ENCODE results near the gene CD2. TPM values are rescaled to one million over a fixed set of nuclear protein-coding genes. Genes with fewer than 3 reads are reported as not detected.

Gene CD2
- total RNA-seq, 1 experiment from 2014 or later: not detected

DNA sequence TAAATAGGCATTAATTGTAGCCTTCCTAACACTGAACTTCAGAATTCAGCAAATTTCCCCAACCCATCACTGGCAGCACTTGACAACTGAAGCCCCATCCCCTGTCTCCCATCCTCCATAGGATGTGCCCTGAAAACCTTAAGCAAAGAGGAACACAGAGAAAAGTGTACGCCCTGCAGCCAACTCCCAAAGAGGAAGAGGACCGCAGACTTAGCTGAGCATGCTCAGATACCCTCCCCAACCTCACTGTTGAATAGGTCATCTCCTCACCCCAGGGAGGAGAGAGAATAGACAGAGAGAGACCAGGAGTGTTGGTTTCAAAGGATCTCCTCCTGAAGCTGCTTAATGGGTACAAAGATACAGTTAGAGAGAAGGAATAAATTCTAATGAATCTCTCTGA, 50.5 kb downstream of the CD2 start:
- Histone ChIP-seq H3K36me3 (replicated peaks; ENCODE audit: control insufficient read depth, insufficient read depth, low read length) (no peaks in the 10 kb centered on the region), H3K27me3 (ENCODE audit: control insufficient read depth, insufficient read depth, low read length) (no peaks in the 10 kb centered on the region), H3K4me3 (ENCODE audit: insufficient read depth, low read depth, low read length) (no peak overlapping the region)
- DNase-seq: no peak

DNA sequence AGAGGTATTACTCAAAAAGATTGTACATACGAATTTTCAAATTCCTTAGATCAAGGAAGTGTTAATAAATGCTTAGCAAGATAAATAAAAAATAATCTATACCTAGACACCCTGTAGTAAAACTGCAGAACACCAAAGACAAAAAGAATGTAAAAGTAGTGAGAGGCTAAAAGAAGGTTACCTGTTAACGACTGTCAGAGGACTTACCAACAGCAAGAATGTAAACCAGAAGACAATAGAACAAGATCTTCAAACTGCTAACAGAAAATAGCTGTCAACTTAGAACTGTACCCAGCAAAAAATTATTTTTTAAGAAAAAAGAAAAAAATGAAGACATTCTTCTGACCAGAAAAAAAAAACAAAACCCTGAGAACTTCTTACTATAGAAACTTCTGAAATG, 51.2 kb downstream of the CD2 start:
- Histone ChIP-seq H3K27me3 (ENCODE audit: control insufficient read depth, insufficient read depth, low read length) (no peaks in the 10 kb centered on the region), H3K36me3 (replicated peaks; ENCODE audit: control insufficient read depth, insufficient read depth, low read length) (no peaks in the 10 kb centered on the region), H3K4me3 (ENCODE audit: insufficient read depth, low read depth, low read length) (no peak overlapping the region)
- DNase-seq: no peak

DNA sequence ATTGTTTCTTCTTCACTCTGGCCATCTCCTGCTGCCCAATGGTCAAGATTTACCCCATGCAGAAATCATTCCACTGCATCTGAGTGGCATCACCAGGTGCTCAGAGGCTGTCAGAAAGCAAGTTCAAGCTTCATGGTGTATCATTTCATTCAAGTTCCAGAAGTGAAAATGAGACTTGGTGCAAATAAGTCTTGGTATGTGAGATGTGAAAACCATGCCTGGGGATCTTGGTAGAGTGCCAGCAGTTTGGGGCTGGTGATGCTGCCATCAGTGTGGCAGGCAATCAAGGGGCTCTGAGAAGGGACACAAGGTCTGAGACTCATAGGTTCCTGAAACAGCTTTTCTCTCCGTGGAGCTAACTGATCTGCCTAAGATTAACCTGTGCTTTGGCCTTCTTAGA, 52.0 kb downstream of the CD2 start:
- Histone ChIP-seq H3K4me3 (ENCODE audit: insufficient read depth, low read depth, low read length) (no peak overlapping the region), H3K36me3 (replicated peaks; ENCODE audit: control insufficient read depth, insufficient read depth, low read length) (no peaks in the 10 kb centered on the region), H3K27me3 (ENCODE audit: control insufficient read depth, insufficient read depth, low read length) (no peaks in the 10 kb centered on the region)
- DNase-seq: no peak

- H3K4me3 ChIP-seq (ENCODE audit: insufficient read depth, low read depth, low read length): no peak overlapping the region
- no peak for DNase-seq
- no peaks in the 10 kb centered on the region for H3K36me3 ChIP-seq (replicated peaks; ENCODE audit: control insufficient read depth, insufficient read depth, low read length)
- no peaks in the 10 kb centered on the region for H3K27me3 ChIP-seq (ENCODE audit: control insufficient read depth, insufficient read depth, low read length)
Observed at GRCh38 chr1:116806671-116807070, 52.4 kb downstream of the CD2 start.

DNA sequence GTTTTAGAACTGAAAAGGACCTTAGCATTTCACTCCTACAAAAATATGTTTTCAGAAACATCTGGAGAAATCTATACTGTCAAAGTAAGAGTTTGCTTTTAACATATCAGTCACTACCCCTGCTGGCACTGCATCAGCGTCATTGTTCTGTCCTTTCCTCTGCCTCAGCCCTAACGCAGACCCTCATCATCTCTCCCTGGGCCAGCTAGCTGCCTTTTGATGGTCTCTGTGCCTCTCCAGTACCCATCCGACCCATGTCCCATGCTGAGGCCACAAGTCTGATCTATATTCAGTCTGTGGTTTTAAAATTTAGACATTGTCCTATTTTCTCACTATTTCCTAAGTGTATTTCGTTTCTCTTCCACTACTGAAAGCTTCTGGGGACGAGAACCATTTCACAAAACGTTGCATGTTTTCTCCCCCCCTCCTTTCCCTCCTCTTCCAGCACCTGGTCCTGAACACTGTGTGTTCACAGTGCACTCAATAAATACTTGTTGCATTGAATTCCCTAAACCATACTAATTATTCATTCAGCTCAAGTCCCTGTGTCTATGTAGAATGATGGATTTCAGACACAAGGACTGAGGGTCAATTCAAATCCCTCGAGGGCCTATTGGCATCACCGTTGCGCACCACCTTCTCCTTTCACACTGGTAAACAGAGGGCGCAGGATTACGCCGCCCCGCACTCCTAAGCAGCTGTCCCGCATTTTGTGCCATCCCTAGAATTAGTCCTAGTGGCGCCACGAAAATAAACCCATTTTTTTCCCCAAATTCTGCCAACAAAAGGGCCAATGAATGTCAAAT, 53.4 kb downstream of the CD2 start:
- no peak overlapping the region for H3K4me3 ChIP-seq (ENCODE audit: insufficient read depth, low read depth, low read length)
- no peak for DNase-seq
- H3K36me3 ChIP-seq (replicated peaks; ENCODE audit: control insufficient read depth, insufficient read depth, low read length): no peaks in the 10 kb centered on the region
- no peaks in the 10 kb centered on the region for H3K27me3 ChIP-seq (ENCODE audit: control insufficient read depth, insufficient read depth, low read length)

GRCh38 chr1:116808200-116808847, 54.1 kb downstream of the CD2 start:
- H3K36me3 ChIP-seq (replicated peaks; ENCODE audit: control insufficient read depth, insufficient read depth, low read length): no peaks in the 10 kb centered on the region
- H3K4me3 ChIP-seq (ENCODE audit: insufficient read depth, low read depth, low read length): no peak overlapping the region
- no peaks in the 10 kb centered on the region for H3K27me3 ChIP-seq (ENCODE audit: control insufficient read depth, insufficient read depth, low read length)
- DNase-seq: no peak

GRCh38 chr1:116808848-116809508, 54.7 kb downstream of the CD2 start:
- Histone ChIP-seq H3K36me3 (replicated peaks; ENCODE audit: control insufficient read depth, insufficient read depth, low read length) (no peaks in the 10 kb centered on the region), H3K27me3 (ENCODE audit: control insufficient read depth, insufficient read depth, low read length) (no peaks in the 10 kb centered on the region), H3K4me3 (ENCODE audit: insufficient read depth, low read depth, low read length) (no peak overlapping the region)
- DNase-seq: no peak

DNA sequence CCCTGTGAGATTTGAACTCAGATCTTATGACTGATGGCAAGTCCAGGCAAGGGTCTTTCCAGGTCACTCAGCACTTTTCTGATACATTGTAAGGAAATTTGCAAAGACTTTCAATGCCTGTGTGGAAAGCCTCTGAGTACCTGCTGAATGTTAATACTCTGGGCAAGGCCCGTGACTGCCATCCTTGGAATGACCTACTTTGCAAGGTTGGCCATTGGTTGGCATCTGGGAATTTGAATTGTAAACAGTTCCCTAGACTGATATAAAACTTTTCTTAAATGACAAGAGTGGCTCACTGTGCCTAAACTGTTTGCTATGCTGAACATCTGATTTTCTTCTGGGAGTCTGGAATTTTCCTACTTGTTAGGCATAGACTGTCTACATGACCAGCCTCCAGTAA, 57.1 kb downstream of the CD2 start:
- DNase-seq: no peak
- Histone ChIP-seq H3K4me3 (ENCODE audit: insufficient read depth, low read depth, low read length) (no peak overlapping the region), H3K27me3 (ENCODE audit: control insufficient read depth, insufficient read depth, low read length) (no peaks in the 10 kb centered on the region), H3K36me3 (replicated peaks; ENCODE audit: control insufficient read depth, insufficient read depth, low read length) (no peaks in the 10 kb centered on the region)

- Histone ChIP-seq H3K27me3 (ENCODE audit: control insufficient read depth, insufficient read depth, low read length) (no peaks in the 10 kb centered on the region), H3K36me3 (replicated peaks; ENCODE audit: control insufficient read depth, insufficient read depth, low read length) (no peaks in the 10 kb centered on the region), H3K4me3 (ENCODE audit: insufficient read depth, low read depth, low read length) (no peak overlapping the region)
- no peak for DNase-seq
Observed at GRCh38 chr1:116814926-116815723, 60.9 kb downstream of the CD2 start.

DNA sequence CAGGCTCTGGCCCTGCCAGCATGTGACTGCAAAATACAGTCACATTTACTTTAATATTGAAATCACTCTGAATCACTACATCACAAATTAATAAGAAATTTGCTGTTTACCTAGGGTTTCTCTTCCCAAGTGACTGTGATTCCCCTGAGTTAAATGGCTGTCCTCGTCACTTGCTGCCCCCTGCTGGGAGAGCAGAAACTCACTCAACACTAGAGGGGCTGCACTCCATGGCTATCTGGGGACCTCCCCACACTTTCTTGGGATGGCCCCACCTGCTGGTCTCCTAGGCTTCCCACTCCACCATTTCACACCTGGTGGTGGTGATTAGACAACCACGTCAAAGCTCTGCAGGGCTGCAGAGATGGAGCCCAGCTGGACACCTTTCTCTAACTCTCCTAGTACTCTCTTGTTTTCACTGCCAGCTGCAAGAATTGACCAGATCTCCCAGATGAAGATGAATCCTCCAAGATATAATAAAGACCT, 63.4 kb downstream of the CD2 start:
- peak; percentile 80 for DNase-seq
- H3K27me3 ChIP-seq (ENCODE audit: control insufficient read depth, insufficient read depth, low read length): no peaks in the 10 kb centered on the region
- H3K4me3 ChIP-seq (ENCODE audit: insufficient read depth, low read depth, low read length): no peak overlapping the region
- no peaks in the 10 kb centered on the region for H3K36me3 ChIP-seq (replicated peaks; ENCODE audit: control insufficient read depth, insufficient read depth, low read length)

Other genes starting within 250 kb of the CD2 start
- gene CD58, start 183.4 kb upstream of the CD2 start, total RNA-seq (2014; rRNA removed; shearing (Covaris generic)): 9.3 and 14.1 TPM in 2 replicates
- gene IGSF3, start 86.7 kb upstream of the CD2 start, total RNA-seq (2014; rRNA removed; shearing (Covaris generic)): 58.7 and 69.0 TPM in 2 replicates
- 78.4 and 81.4 TPM in 2 replicates for gene PTGFRN, start 155.5 kb downstream of the CD2 start, total RNA-seq (2014; rRNA removed; shearing (Covaris generic))
- 0.31 and 0.70 TPM in 2 replicates for gene CD101, start 247.3 kb downstream of the CD2 start, total RNA-seq (2014; rRNA removed; shearing (Covaris generic))